K562 (cell line): ENCODE results near the gene PRKD1. TPM values are rescaled to one million over a fixed set of nuclear protein-coding genes. Genes with fewer than 3 reads are reported as not detected.

Experiments used
- DPF2 ChIP-seq: fragments of 450-650 bp; IDR thresholded peaks from 2 replicates; pipeline ENCODE4 v1.6.1; 2016
- ELF4 ChIP-seq: fragments of 450-650 bp; formaldehyde crosslinking; IDR thresholded peaks from 2 replicates; pipeline ENCODE4 v1.4.0; 2022; ENCODE audit warnings: missing genetic modification characterization
- HNRNPL ChIP-seq: fragments of 200-400 bp; formaldehyde crosslinking; IDR thresholded peaks from 2 replicates; pipeline ENCODE4 v1.6.1; 2017; ENCODE audit warnings: low read depth, mild to moderate bottlenecking, low read length
- KLF6 ChIP-seq: fragments of 250-450 bp; sonication (Bioruptor Pico); IDR thresholded peaks from 2 replicates; pipeline ENCODE4 v1.4.0; 2020; ENCODE audit warnings: mild to moderate bottlenecking, moderate library complexity, borderline replicate concordance
- MTA2 ChIP-seq: fragments of 450-650 bp; IDR thresholded peaks from 2 replicates; pipeline ENCODE4 v1.6.1; 2016; ENCODE audit warnings: low read depth
- NELFE ChIP-seq: IDR thresholded peaks from 2 replicates; pipeline ENCODE4 v1.6.1; 2011; ENCODE audit warnings: mild to moderate bottlenecking; ENCODE audit not compliant: insufficient read depth, insufficient read length
- POLR3A ChIP-seq: IDR thresholded peaks from 2 replicates; pipeline ENCODE4 v1.6.1; 2011; ENCODE audit warnings: borderline replicate concordance, mild to moderate bottlenecking, moderate library complexity; ENCODE audit not compliant: insufficient read length, insufficient read depth; ENCODE audit errors: extremely low read depth
- POU5F1 ChIP-seq: fragments of 150-350 bp; IDR thresholded peaks from 2 replicates; pipeline ENCODE4 v1.6.1; 2014; ENCODE audit warnings: borderline replicate concordance, low read length, low read depth, mild to moderate bottlenecking; ENCODE audit not compliant: partially characterized antibody
- RBM15 ChIP-seq: fragments of 200-400 bp; formaldehyde crosslinking; IDR thresholded peaks from 2 replicates; pipeline ENCODE4 v1.6.1; 2018; ENCODE audit warnings: mild to moderate bottlenecking, low read length, moderate library complexity; ENCODE audit not compliant: insufficient read depth
- RBM22 ChIP-seq: fragments of 200-400 bp; formaldehyde crosslinking; IDR thresholded peaks from 2 replicates; pipeline ENCODE4 v1.6.1; 2018; ENCODE audit warnings: low read length, low read depth; ENCODE audit not compliant: poor library complexity, severe bottlenecking
- RBM39 ChIP-seq: fragments of 200-400 bp; formaldehyde crosslinking; optimal IDR thresholded peaks from 2 replicates; pipeline ENCODE3; 2018; ENCODE audit warnings: low read depth, low read length
- SMARCC2 ChIP-seq: fragments of 450-650 bp; IDR thresholded peaks from 2 replicates; pipeline ENCODE4 v1.6.1; 2017; ENCODE audit warnings: antibody characterized with exemption, moderate library complexity, mild to moderate bottlenecking, low read depth
- SOX6 ChIP-seq: fragments of 450-650 bp; IDR thresholded peaks from 2 replicates; pipeline ENCODE4 v1.6.1; 2014; ENCODE audit warnings: mild to moderate bottlenecking
- STAG1 ChIP-seq: sonication (generic); formaldehyde crosslinking; IDR thresholded peaks from 2 replicates; pipeline ENCODE4 v1.5.0; 2020; ENCODE audit warnings: missing genetic modification reagents, borderline replicate concordance
- TEAD1 ChIP-seq, 2 experiments: fragments of 450-650 bp in 1 of 2; sonication (generic) in 1 of 2; formaldehyde crosslinking; IDR thresholded peaks; 2 replicates each; pipeline versions ENCODE4 v1.4.0 to v1.8.0; 2020 to 2022; ENCODE audit warnings: mild to moderate bottlenecking in 2 of 2, missing genetic modification reagents in 1 of 2
- ZEB2 ChIP-seq: fragments of 450-650 bp; IDR thresholded peaks from 2 replicates; pipeline ENCODE4 v1.6.1; 2016
- ZNF445 ChIP-seq: fragments of 250-450 bp; sonication (Bioruptor Pico); IDR thresholded peaks from 2 replicates; pipeline ENCODE4 v1.4.0; 2020; ENCODE audit warnings: low read depth, mild to moderate bottlenecking, moderate library complexity
- polyA plus RNA-seq, 8 experiments: library from polyadenylated mRNA; depleted of rRNA in 4 of 8; stranded (reverse) in 5 of 8; unstranded in 3 of 8; fragments of >200 nt; fragmentation: Nextera tagmentation in 2 of 8; fragmentation: Illumina TruSeq in 1 of 8; extraction: Ambion mirVana in 2 of 8; extraction: Trizol in 1 of 8; gene quantifications; 2 replicates each; pipeline versions ENCODE4 v1.2.1 to v1.2.3, GENCODE V29; 2011 to 2014; ENCODE audit warnings: inconsistent platforms in 1 of 8, missing spikeins in 1 of 8
- total RNA-seq, 7 experiments: library from RNA; depleted of rRNA in 6 of 7; stranded (reverse); fragments of >200 nt in 6 of 7; fragmentation: Illumina TruSeq in 2 of 7; extraction: Trizol in 2 of 7; gene quantifications; 2 replicates each; pipeline versions ENCODE4 v1.2.1 to v1.2.3, GENCODE V29; 2011 to 2021; ENCODE audit warnings: low replicate concordance in 1 of 7
- TF ChIP-seq, protein P1 (sequence below), 2 experiments: fragments of 450-650 bp; IDR thresholded peaks; 2 replicates each; pipeline ENCODE4 v1.6.1; 2018; ENCODE audit warnings: mild to moderate bottlenecking in 2 of 2, low read depth in 1 of 2; ENCODE audit not compliant: partially characterized antibody in 2 of 2
- TF ChIP-seq, protein P2 (sequence below): fragments of 200-800 bp; sonication (Bioruptor generic); IDR thresholded peaks from 2 replicates; pipeline ENCODE4 v1.6.1; 2016; ENCODE audit warnings: missing genetic modification characterization, missing compliant biosample characterization

Gene PRKD1
- total and polyA plus RNA-seq, 9 of the 15 experiments (the other 6 are each of a cell fraction or from before 2014, with no cell fraction given) = 0.04 to 0.25 (median 0.13) TPM; not detected in 1

DNA sequence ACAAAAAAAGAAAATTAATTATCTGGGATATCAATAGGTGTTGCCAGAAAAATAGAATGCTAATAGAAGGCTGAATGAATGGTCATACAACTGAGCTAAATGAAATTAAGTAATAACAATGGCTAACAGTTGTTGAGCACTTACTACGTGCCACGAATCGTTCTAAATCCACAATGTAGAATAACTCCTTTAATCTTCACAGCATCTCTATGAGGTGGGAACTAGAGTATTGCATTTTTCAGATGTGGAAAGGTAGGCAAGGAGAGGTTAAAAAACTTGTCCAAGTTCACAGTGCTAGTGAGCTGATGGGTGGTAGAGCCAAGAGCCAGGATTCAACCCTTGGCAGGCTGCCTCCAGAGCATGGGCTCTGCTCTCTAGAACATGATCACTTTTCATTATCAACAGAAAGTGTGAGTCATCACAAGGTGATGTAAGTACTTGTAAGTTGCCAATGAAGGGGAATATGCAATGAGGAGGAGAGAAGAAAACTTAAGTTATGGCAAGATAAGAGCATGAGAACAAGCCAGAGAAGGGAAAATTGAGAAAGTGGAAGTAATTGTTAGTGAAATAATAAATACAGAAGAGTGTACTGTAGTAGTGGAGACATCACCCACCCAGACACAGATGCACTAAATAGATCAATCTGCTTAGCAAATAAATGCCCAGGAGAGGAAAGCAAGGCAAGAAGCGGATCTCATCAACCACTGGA is 122.1 kb downstream of the PRKD1 start (continued):
- no peak for TF ChIP-seq POLR3A
- TF ChIP-seq TEAD1 (CRISPR knock-in tag; IDR thresholded peaks at IDR 0.05) = peak in 1 of 2 experiments; percentile 61; a peak in 2 of 4 replicates
- TF ChIP-seq, protein P1, sequence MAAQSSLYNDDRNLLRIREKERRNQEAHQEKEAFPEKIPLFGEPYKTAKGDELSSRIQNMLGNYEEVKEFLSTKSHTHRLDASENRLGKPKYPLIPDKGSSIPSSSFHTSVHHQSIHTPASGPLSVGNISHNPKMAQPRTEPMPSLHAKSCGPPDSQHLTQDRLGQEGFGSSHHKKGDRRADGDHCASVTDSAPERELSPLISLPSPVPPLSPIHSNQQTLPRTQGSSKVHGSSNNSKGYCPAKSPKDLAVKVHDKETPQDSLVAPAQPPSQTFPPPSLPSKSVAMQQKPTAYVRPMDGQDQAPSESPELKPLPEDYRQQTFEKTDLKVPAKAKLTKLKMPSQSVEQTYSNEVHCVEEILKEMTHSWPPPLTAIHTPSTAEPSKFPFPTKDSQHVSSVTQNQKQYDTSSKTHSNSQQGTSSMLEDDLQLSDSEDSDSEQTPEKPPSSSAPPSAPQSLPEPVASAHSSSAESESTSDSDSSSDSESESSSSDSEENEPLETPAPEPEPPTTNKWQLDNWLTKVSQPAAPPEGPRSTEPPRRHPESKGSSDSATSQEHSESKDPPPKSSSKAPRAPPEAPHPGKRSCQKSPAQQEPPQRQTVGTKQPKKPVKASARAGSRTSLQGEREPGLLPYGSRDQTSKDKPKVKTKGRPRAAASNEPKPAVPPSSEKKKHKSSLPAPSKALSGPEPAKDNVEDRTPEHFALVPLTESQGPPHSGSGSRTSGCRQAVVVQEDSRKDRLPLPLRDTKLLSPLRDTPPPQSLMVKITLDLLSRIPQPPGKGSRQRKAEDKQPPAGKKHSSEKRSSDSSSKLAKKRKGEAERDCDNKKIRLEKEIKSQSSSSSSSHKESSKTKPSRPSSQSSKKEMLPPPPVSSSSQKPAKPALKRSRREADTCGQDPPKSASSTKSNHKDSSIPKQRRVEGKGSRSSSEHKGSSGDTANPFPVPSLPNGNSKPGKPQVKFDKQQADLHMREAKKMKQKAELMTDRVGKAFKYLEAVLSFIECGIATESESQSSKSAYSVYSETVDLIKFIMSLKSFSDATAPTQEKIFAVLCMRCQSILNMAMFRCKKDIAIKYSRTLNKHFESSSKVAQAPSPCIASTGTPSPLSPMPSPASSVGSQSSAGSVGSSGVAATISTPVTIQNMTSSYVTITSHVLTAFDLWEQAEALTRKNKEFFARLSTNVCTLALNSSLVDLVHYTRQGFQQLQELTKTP (IDR thresholded peaks at IDR 0.05; ENCODE audit: low read depth in 1 of 2, partially characterized antibody in 2 of 2) = peak in 1 of 2 experiments; percentile 74
- no peak for TF ChIP-seq ZNF445 (CRISPR knock-in tag)
- TF ChIP-seq RBM15 = no peak
- TF ChIP-seq POU5F1 = no peak
- peak; percentile 81 for TF ChIP-seq DPF2
- TF ChIP-seq ELF4 = peak; percentile 39; the same call in 1 of the 2 replicates
- TF ChIP-seq, protein P2, sequence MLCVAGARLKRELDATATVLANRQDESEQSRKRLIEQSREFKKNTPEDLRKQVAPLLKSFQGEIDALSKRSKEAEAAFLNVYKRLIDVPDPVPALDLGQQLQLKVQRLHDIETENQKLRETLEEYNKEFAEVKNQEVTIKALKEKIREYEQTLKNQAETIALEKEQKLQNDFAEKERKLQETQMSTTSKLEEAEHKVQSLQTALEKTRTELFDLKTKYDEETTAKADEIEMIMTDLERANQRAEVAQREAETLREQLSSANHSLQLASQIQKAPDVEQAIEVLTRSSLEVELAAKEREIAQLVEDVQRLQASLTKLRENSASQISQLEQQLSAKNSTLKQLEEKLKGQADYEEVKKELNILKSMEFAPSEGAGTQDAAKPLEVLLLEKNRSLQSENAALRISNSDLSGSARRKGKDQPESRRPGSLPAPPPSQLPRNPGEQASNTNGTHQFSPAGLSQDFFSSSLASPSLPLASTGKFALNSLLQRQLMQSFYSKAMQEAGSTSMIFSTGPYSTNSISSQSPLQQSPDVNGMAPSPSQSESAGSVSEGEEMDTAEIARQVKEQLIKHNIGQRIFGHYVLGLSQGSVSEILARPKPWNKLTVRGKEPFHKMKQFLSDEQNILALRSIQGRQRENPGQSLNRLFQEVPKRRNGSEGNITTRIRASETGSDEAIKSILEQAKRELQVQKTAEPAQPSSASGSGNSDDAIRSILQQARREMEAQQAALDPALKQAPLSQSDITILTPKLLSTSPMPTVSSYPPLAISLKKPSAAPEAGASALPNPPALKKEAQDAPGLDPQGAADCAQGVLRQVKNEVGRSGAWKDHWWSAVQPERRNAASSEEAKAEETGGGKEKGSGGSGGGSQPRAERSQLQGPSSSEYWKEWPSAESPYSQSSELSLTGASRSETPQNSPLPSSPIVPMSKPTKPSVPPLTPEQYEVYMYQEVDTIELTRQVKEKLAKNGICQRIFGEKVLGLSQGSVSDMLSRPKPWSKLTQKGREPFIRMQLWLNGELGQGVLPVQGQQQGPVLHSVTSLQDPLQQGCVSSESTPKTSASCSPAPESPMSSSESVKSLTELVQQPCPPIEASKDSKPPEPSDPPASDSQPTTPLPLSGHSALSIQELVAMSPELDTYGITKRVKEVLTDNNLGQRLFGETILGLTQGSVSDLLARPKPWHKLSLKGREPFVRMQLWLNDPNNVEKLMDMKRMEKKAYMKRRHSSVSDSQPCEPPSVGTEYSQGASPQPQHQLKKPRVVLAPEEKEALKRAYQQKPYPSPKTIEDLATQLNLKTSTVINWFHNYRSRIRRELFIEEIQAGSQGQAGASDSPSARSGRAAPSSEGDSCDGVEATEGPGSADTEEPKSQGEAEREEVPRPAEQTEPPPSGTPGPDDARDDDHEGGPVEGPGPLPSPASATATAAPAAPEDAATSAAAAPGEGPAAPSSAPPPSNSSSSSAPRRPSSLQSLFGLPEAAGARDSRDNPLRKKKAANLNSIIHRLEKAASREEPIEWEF (CRISPR knock-in tag) = 0 out of 2 replicates have a peak, but pooled peaks have one; percentile 32
- TF ChIP-seq HNRNPL = no peak
- peak; percentile 74; the same call in 1 of the 2 replicates for TF ChIP-seq SMARCC2
- TF ChIP-seq NELFE = no peak
- TF ChIP-seq SOX6 = peak; percentile 76
- peak; percentile 21; the same call in 1 of the 2 replicates for TF ChIP-seq KLF6 (CRISPR knock-in tag)
- peak; percentile 42; the same call in 1 of the 2 replicates for TF ChIP-seq MTA2
- TF ChIP-seq RBM22 = no peak
- TF ChIP-seq STAG1 (CRISPR knock-in tag) = no peak
- TF ChIP-seq ZEB2 = peak; percentile 25; the same call in 1 of the 2 replicates
- TF ChIP-seq RBM39 = no peak
